DOHH2 (cell line): ENCODE data around the gene ARL15.

Experiments used
- H3F3A ChIP-seq: fragments of 200-600 bp; sonication (generic), shearing (Covaris generic); 2 replicates; pipeline ENCODE4 v1.6.0; 2016; ENCODE audit warnings: antibody characterized with exemption, mild to moderate bottlenecking; ENCODE audit not compliant: control insufficient read depth, insufficient read depth
- H3K27ac ChIP-seq: fragments of 200-600 bp; sonication (generic); 2 replicates; pipeline ENCODE4 v1.5.1; 2014; ENCODE audit warnings: low read depth, mild to moderate bottlenecking, low read length, moderate library complexity
- H3K27me3 ChIP-seq: fragments of 200-600 bp; sonication (generic); 2 replicates; pipeline ENCODE4 v1.6.1; 2014; ENCODE audit warnings: mild to moderate bottlenecking, low read length, mixed read lengths; ENCODE audit not compliant: control insufficient read depth
- H3K36me3 ChIP-seq: fragments of 200-600 bp; sonication (generic); 2 replicates; pipeline ENCODE4 v1.6.1; 2014; ENCODE audit warnings: mild to moderate bottlenecking, low read length, moderate library complexity, mixed read lengths; ENCODE audit not compliant: control insufficient read depth
- H3K4me1 ChIP-seq: fragments of 200-600 bp; sonication (generic); 2 replicates; pipeline ENCODE4 v1.6.1; 2014; ENCODE audit warnings: mild to moderate bottlenecking, low read length, mixed read lengths; ENCODE audit not compliant: control insufficient read depth
- H3K4me2 ChIP-seq: fragments of 200-600 bp; sonication (generic); 2 replicates; pipeline ENCODE4 v1.6.0; 2014; ENCODE audit warnings: mild to moderate bottlenecking, low read length, moderate library complexity
- H3K4me3 ChIP-seq: fragments of 200-600 bp; sonication (generic); 2 replicates; pipeline ENCODE4 v1.5.1; 2014; ENCODE audit warnings: mild to moderate bottlenecking, low read length, mixed read lengths
- H3K79me2 ChIP-seq: fragments of 200-600 bp; sonication (generic); 2 replicates; pipeline ENCODE4 v1.6.1; 2014; ENCODE audit warnings: mild to moderate bottlenecking, low read length, mixed read lengths; ENCODE audit not compliant: control insufficient read depth
- H3K9me2 ChIP-seq: fragments of 200-600 bp; sonication (generic); replicated peaks from 2 replicates; pipeline ENCODE4 v1.6.1; 2014; ENCODE audit warnings: mild to moderate bottlenecking, low read length, mixed read lengths; ENCODE audit not compliant: control insufficient read depth
- H3K9me3 ChIP-seq: fragments of 200-600 bp; sonication (generic); 2 replicates; pipeline ENCODE4 v1.6.1; 2014; ENCODE audit warnings: antibody characterized with exemption, low read length, mixed read lengths; ENCODE audit not compliant: control insufficient read depth, insufficient read depth
- H4K20me1 ChIP-seq: fragments of 200-600 bp; sonication (generic); 2 replicates; pipeline ENCODE4 v1.6.0; 2014; ENCODE audit warnings: low read depth, mild to moderate bottlenecking, antibody characterized with exemption, low read length, moderate library complexity; ENCODE audit not compliant: control insufficient read depth, insufficient read depth
- CTCF ChIP-seq: fragments of 200-600 bp; sonication (generic); IDR thresholded peaks from one replicate; pipeline ENCODE4 v1.5.1; 2014; ENCODE audit warnings: antibody characterized with exemption, mild to moderate bottlenecking, low read depth, low read length; ENCODE audit not compliant: poor library complexity, severe bottlenecking
- EZH2phosphoT487 ChIP-seq: fragments of 200-600 bp; sonication (generic); IDR thresholded peaks from 2 replicates; pipeline ENCODE4 v1.6.1; 2017; ENCODE audit warnings: borderline replicate concordance, mild to moderate bottlenecking, antibody characterized with exemption, low read length, moderate library complexity, mixed read lengths

The ARL15 gene

GRCh38 chr5:53970475-53970874 lies 339.9 kb downstream of the ARL15 start:
- Histone ChIP-seq H3K27ac (no peak overlapping the region), H3K9me2 (no peaks in the 10 kb centered on the region), H3K9me3 (no peaks in the 10 kb centered on the region), H4K20me1 (no peaks in the 10 kb centered on the region), H3K4me2 (no peak overlapping the region), H3K4me1 (no peaks in the 10 kb centered on the region), H3F3A (no peaks in the 10 kb centered on the region), H3K4me3 (no peak overlapping the region), H3K79me2 (no peaks in the 10 kb centered on the region), H3K27me3 (no peaks in the 10 kb centered on the region), H3K36me3 (no peaks in the 10 kb centered on the region)
- TF ChIP-seq EZH2phosphoT487, result no peak
- no peak for TF ChIP-seq CTCF

- Histone ChIP-seq H3K27me3 (no peaks in the 10 kb centered on the region), H3K27ac (no peak overlapping the region), H3K4me1 (no peaks in the 10 kb centered on the region), H3K4me2 (no peak overlapping the region), H3K4me3 (no peak overlapping the region), H4K20me1 (no peaks in the 10 kb centered on the region), H3K9me2 (no peaks in the 10 kb centered on the region), H3F3A (no peaks in the 10 kb centered on the region), H3K36me3 (no peaks in the 10 kb centered on the region), H3K79me2 (no peaks in the 10 kb centered on the region), H3K9me3 (no peaks in the 10 kb centered on the region)
- TF ChIP-seq CTCF (no peak), EZH2phosphoT487 (no peak)
Measured at GRCh38 chr5:53969176-53969730, 341.1 kb downstream of the ARL15 start.

- Histone ChIP-seq H3K79me2 (no peaks in the 10 kb centered on the region), H3K9me3 (no peaks in the 10 kb centered on the region), H3K4me2 (no peak overlapping the region), H4K20me1 (no peaks in the 10 kb centered on the region), H3K27ac (no peak overlapping the region), H3K27me3 (no peaks in the 10 kb centered on the region), H3F3A (no peaks in the 10 kb centered on the region), H3K4me3 (no peak overlapping the region), H3K9me2 (no peaks in the 10 kb centered on the region), H3K4me1 (no peaks in the 10 kb centered on the region), H3K36me3 (no peaks in the 10 kb centered on the region)
- no peak for TF ChIP-seq CTCF
- TF ChIP-seq EZH2phosphoT487, result no peak
Measured at GRCh38 chr5:53965459-53965858, 344.9 kb downstream of the ARL15 start.
